Erythroblast (primary cell): Measurements from ENCODE around the gene CNTN6.

Experiments
- GATA1 ChIP-seq: IDR thresholded peaks from 2 replicates; pipeline ENCODE4 v1.6.1; 2011; ENCODE audit warnings: low read depth, mild to moderate bottlenecking, control low read depth, low read length, moderate library complexity
- POLR2A ChIP-seq: IDR thresholded peaks from 2 replicates; pipeline ENCODE4 v1.6.1; 2011; ENCODE audit warnings: mild to moderate bottlenecking, low read length

DNA sequence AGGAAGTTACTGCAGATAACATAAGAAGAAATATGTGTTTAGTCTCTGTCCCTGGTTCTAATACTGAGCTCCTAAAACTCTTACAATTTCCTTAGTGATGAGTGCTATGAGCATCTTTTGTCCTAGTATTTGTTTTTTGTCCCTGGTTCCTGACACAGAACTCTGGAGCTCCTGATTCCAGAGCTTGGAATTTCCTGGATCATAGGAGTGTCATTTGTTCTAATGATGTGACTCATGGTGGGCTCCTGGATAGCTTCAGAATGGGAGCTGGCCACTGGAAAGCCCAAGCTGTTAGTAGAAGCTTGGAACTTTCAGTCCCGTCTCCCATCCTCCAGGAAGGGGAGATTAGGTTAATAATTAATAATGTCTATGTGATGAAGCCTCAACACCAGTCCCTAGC is 98.2 kb downstream of the CNTN6 start:
- TF ChIP-seq POLR2A = no peak
- TF ChIP-seq GATA1 = no peak
